ENCODE results near the gene IGF2R. TPM values are rescaled to one million over a fixed set of nuclear protein-coding genes. Genes with fewer than 3 reads are reported as not detected.

Gene IGF2R
- total and polyA plus RNA-seq, 2 of the 13 experiments (the other 11 are each of a cell fraction or from before 2014, with no cell fraction given): 38.3 to 70.0 TPM

GRCh38 chr6:159968295-159969203 is at the start of gene IGF2R (continued):
- TF ChIP-seq ZNF407 (CRISPR knock-in tag; IDR thresholded peaks at IDR 0.05; ENCODE audit: not compliant biosample characterization) (peak; percentile 71), SALL1 (CRISPR knock-in tag; IDR thresholded peaks at IDR 0.05) (peak; percentile 87), DR1 (CRISPR knock-in tag; IDR thresholded peaks at IDR 0.05) (no peak), ZNF510 (CRISPR knock-in tag; IDR thresholded peaks at IDR 0.05; ENCODE audit: low read depth) (peak; percentile 79; the same call in 1 of the 2 replicates), ZNF414 (CRISPR knock-in tag; IDR thresholded peaks at IDR 0.05) (no peak), YY1 (IDR thresholded peaks at IDR 0.05; ENCODE audit: insufficient read depth, insufficient replicate concordance, low read depth, low read length) (peak; percentile 46), WIZ (CRISPR knock-in tag; IDR thresholded peaks at IDR 0.05) (no peak), ZNF275 (CRISPR knock-in tag; IDR thresholded peaks at IDR 0.05; ENCODE audit: borderline replicate concordance) (no peak; the same call in 1 of the 2 replicates), ZKSCAN5 (CRISPR knock-in tag; IDR thresholded peaks at IDR 0.05) (0 out of 2 replicates have a peak, but pooled peaks have one; percentile 35), ZNF160 (CRISPR knock-in tag; IDR thresholded peaks at IDR 0.05) (peak; percentile 70; the same call in 1 of the 2 replicates), IRF9 (CRISPR knock-in tag; IDR thresholded peaks at IDR 0.05; ENCODE audit: borderline replicate concordance) (no peak), ADNP (CRISPR knock-in tag; IDR thresholded peaks at IDR 0.05) (0 out of 2 replicates have a peak, but pooled peaks have one; percentile 64), MXI1 (IDR thresholded peaks at IDR 0.05; ENCODE audit: borderline replicate concordance, low read depth, low read length) (peak; percentile 40; the same call in 1 of the 3 replicates), SNAPC2 (CRISPR knock-in tag; IDR thresholded peaks at IDR 0.05) (no peak; the same call in 1 of the 2 replicates), YEATS2 (CRISPR knock-in tag; IDR thresholded peaks at IDR 0.05; ENCODE audit: borderline replicate concordance) (peak; percentile 78)

Measured in HepG2 (cell line).